T-helper 17 cell (primary cell): ENCODE results near the gene AK4. TPM values are rescaled to one million over a fixed set of nuclear protein-coding genes. Genes with fewer than 3 reads are reported as not detected.

ENCODE experiments used
- ATAC-seq: fragments of 150-1000 bp; cut with Tn5 transposase; 2 replicates; pipeline ENCODE4 v1.10.0; 2021; ENCODE audit warnings: mild to moderate bottlenecking, moderate library complexity
- DNase-seq, 3 donors: peaks; one replicate each; pipeline versions ENCODE4 v3.0.0 to v3.0.0-alpha.2; 2020 to 2021
- H3K9me3 ChIP-seq: one replicate; pipeline ENCODE4 v1.7.0; 2013; ENCODE audit warnings: low read length, mild to moderate bottlenecking; ENCODE audit not compliant: control insufficient read depth, poor library complexity, severe bottlenecking
- H3K27ac Mint-ChIP-seq: one replicate; pipeline ENCODE4 v1.8.0; 2022; ENCODE audit warnings: mild to moderate bottlenecking, moderate library complexity, mixed read lengths
- H3K27me3 Mint-ChIP-seq: one replicate; pipeline ENCODE4 v1.8.0; 2022; ENCODE audit warnings: mixed read lengths
- H3K36me3 Mint-ChIP-seq: one replicate; pipeline ENCODE4 v1.8.0; 2022; ENCODE audit warnings: low read depth, mixed read lengths
- H3K4me1 Mint-ChIP-seq: one replicate; pipeline ENCODE4 v1.8.0; 2022; ENCODE audit warnings: mild to moderate bottlenecking, mixed read lengths
- H3K4me3 Mint-ChIP-seq: one replicate; pipeline ENCODE4 v1.8.0; 2022; ENCODE audit warnings: mild to moderate bottlenecking, moderate library complexity, mixed read lengths
- total RNA-seq, 4 donors: library from RNA in 2 of 4; stranded (reverse) in 2 of 4; gene quantifications; one replicate each; pipeline ENCODE4 v1.2.3 and lab custom pipeline; 2022 to 2026

The AK4 gene
- total RNA-seq, 2 donors from 2014 or later, result 0.05 to 0.07 TPM

- Mint-ChIP-seq H3K4me1 (no peaks in the 10 kb centered on the region), H3K4me3 (no peak overlapping the region), H3K27me3 (peaks cover 46% of the 10 kb centered on the region), H3K27ac (no peak overlapping the region), H3K36me3 (no peaks in the 10 kb centered on the region)
- no peaks in the 10 kb centered on the region for H3K9me3 ChIP-seq
- no peak for ATAC-seq
- no peak for DNase-seq
These were observed 27.4 kb downstream of the AK4 start for GRCh38 chr1:65175171-65176055.

- Mint-ChIP-seq H3K4me1 (no peaks in the 10 kb centered on the region), H3K27me3 (peaks cover 46% of the 10 kb centered on the region), H3K36me3 (no peaks in the 10 kb centered on the region), H3K4me3 (no peak overlapping the region), H3K27ac (no peak overlapping the region)
- no peak for ATAC-seq
- DNase-seq, result no peak
- H3K9me3 ChIP-seq, result no peaks in the 10 kb centered on the region
These were observed 28.1 kb downstream of the AK4 start for GRCh38 chr1:65176056-65176450.

GRCh38 chr1:65176591-65176990 lies 28.6 kb downstream of the AK4 start:
- H3K4me3 Mint-ChIP-seq, result no peak overlapping the region
- no peaks in the 10 kb centered on the region for H3K36me3 Mint-ChIP-seq
- no peak overlapping the region for H3K27ac Mint-ChIP-seq
- H3K4me1 Mint-ChIP-seq, result no peaks in the 10 kb centered on the region
- no peak for DNase-seq
- peaks cover 46% of the 10 kb centered on the region for H3K27me3 Mint-ChIP-seq
- ATAC-seq, result no peak
- no peaks in the 10 kb centered on the region for H3K9me3 ChIP-seq

- Mint-ChIP-seq H3K36me3 (no peaks in the 10 kb centered on the region), H3K4me1 (no peaks in the 10 kb centered on the region), H3K4me3 (no peak overlapping the region), H3K27me3 (peaks cover 46% of the 10 kb centered on the region), H3K27ac (no peak overlapping the region)
- H3K9me3 ChIP-seq, result no peaks in the 10 kb centered on the region
- ATAC-seq (no peak), DNase-seq (no peak)
These were observed 29.5 kb downstream of the AK4 start for GRCh38 chr1:65177457-65177856.

GRCh38 chr1:65178235-65178634 lies 30.2 kb downstream of the AK4 start:
- H3K9me3 ChIP-seq, result no peaks in the 10 kb centered on the region
- H3K4me1 Mint-ChIP-seq, result no peaks in the 10 kb centered on the region
- ATAC-seq (no peak), DNase-seq (no peak)
- no peaks in the 10 kb centered on the region for H3K36me3 Mint-ChIP-seq
- peaks cover 43% of the 10 kb centered on the region for H3K27me3 Mint-ChIP-seq
- no peak overlapping the region for H3K4me3 Mint-ChIP-seq
- H3K27ac Mint-ChIP-seq, result no peak overlapping the region

GRCh38 chr1:65179148-65179547 lies 31.1 kb downstream of the AK4 start:
- Mint-ChIP-seq H3K4me3 (no peak overlapping the region), H3K27ac (no peak overlapping the region), H3K27me3 (peaks cover 33% of the 10 kb centered on the region), H3K4me1 (no peaks in the 10 kb centered on the region), H3K36me3 (no peaks in the 10 kb centered on the region)
- no peak for DNase-seq
- H3K9me3 ChIP-seq, result no peaks in the 10 kb centered on the region
- no peak for ATAC-seq

- peaks cover 21% of the 10 kb centered on the region for H3K27me3 Mint-ChIP-seq
These were observed 33.0 kb downstream of the AK4 start for GRCh38 chr1:65180977-65181376.

GRCh38 chr1:65182658-65183268 lies 34.8 kb downstream of the AK4 start:
- no peak overlapping the region for H3K27ac Mint-ChIP-seq
- H3K4me1 Mint-ChIP-seq, result no peaks in the 10 kb centered on the region
- no peaks in the 10 kb centered on the region for H3K36me3 Mint-ChIP-seq
- no peak for ATAC-seq
- no peaks in the 10 kb centered on the region for H3K9me3 ChIP-seq
- peaks cover 16% of the 10 kb centered on the region for H3K27me3 Mint-ChIP-seq
- H3K4me3 Mint-ChIP-seq, result no peak overlapping the region
- DNase-seq, result no peak

More at GRCh38 chr1:65180977-65181376, 33.0 kb downstream of the AK4 start:
- H3K36me3 Mint-ChIP-seq, result no peaks in the 10 kb centered on the region
- ATAC-seq (no peak), DNase-seq (no peak)
- H3K4me3 Mint-ChIP-seq, result no peak overlapping the region
- no peaks in the 10 kb centered on the region for H3K4me1 Mint-ChIP-seq
- no peak overlapping the region for H3K27ac Mint-ChIP-seq
- H3K9me3 ChIP-seq, result no peaks in the 10 kb centered on the region

- H3K4me3 Mint-ChIP-seq, result no peak overlapping the region
- peaks cover 3% of the 10 kb centered on the region for H3K36me3 Mint-ChIP-seq
- no peak overlapping the region for H3K27ac Mint-ChIP-seq
- no peaks in the 10 kb centered on the region for H3K9me3 ChIP-seq
- peaks cover 7% of the 10 kb centered on the region for H3K27me3 Mint-ChIP-seq
- no peak for DNase-seq
- ATAC-seq, result no peak
- H3K4me1 Mint-ChIP-seq, result no peaks in the 10 kb centered on the region
These were observed 41.6 kb downstream of the AK4 start for GRCh38 chr1:65189576-65190115.

GRCh38 chr1:65190229-65190628 lies 42.2 kb downstream of the AK4 start:
- no peak for ATAC-seq
- DNase-seq, result no peak
- Mint-ChIP-seq H3K4me3 (no peak overlapping the region), H3K27me3 (peaks cover 7% of the 10 kb centered on the region), H3K27ac (no peak overlapping the region), H3K36me3 (peaks cover 3% of the 10 kb centered on the region), H3K4me1 (no peaks in the 10 kb centered on the region)
- no peaks in the 10 kb centered on the region for H3K9me3 ChIP-seq

- Mint-ChIP-seq H3K27me3 (peaks cover 11% of the 10 kb centered on the region), H3K27ac (no peak overlapping the region), H3K36me3 (peaks cover 3% of the 10 kb centered on the region), H3K4me1 (no peaks in the 10 kb centered on the region), H3K4me3 (no peak overlapping the region)
- H3K9me3 ChIP-seq, result no peaks in the 10 kb centered on the region
- no peak for DNase-seq
- ATAC-seq, result no peak
These were observed 45.2 kb downstream of the AK4 start for GRCh38 chr1:65193129-65193695.

GRCh38 chr1:65195495-65196417 lies 47.8 kb downstream of the AK4 start:
- Mint-ChIP-seq H3K4me3 (no peak overlapping the region), H3K4me1 (no peaks in the 10 kb centered on the region), H3K27ac (no peak overlapping the region), H3K27me3 (peaks cover 16% of the 10 kb centered on the region), H3K36me3 (peaks cover 3% of the 10 kb centered on the region)
- ATAC-seq (no peak), DNase-seq (no peak)
- no peaks in the 10 kb centered on the region for H3K9me3 ChIP-seq
